ENCODE results near the gene ACTA2.

ACTA2 gene

GRCh38 chr10:88952647-88953111 lies at the start of gene ACTA2:
TSS of gene ACTA2 (minus strand) at chr10:88952773. CDS start at chr10:88948930, 3,843 bp downstream.
- H3K4me3 ChIP-seq (ENCODE audit: low read length), result no peak within 1 kb of the TSS
- TF ChIP-seq ZNF274 (IDR thresholded peaks at IDR 0.05; ENCODE audit: low read depth, low read length), result no peak

GRCh38 chr10:89001729-89002072 lies 49.1 kb upstream of the ACTA2 start:
- TF ChIP-seq ZNF274 (IDR thresholded peaks at IDR 0.05; ENCODE audit: low read depth, low read length), result no peak
- no peak overlapping the region for H3K4me3 ChIP-seq (ENCODE audit: low read length)

GRCh38 chr10:89001024-89001728 lies 48.6 kb upstream of the ACTA2 start:
- no peak overlapping the region for H3K4me3 ChIP-seq (ENCODE audit: low read length)
- no peak for TF ChIP-seq ZNF274 (IDR thresholded peaks at IDR 0.05; ENCODE audit: low read depth, low read length)

GRCh38 chr10:88999625-89000024 lies 47.1 kb upstream of the ACTA2 start:
- no peak for TF ChIP-seq ZNF274 (IDR thresholded peaks at IDR 0.05; ENCODE audit: low read depth, low read length)
- H3K4me3 ChIP-seq (ENCODE audit: low read length), result no peak overlapping the region

- no peak for TF ChIP-seq ZNF274 (IDR thresholded peaks at IDR 0.05; ENCODE audit: low read depth, low read length)
- peak overlapping the region; percentile 28; the same call in 1 of the 2 replicates for H3K4me3 ChIP-seq (ENCODE audit: low read length)
Observed at GRCh38 chr10:88996927-88997326, 44.4 kb upstream of the ACTA2 start.

- no peak for TF ChIP-seq ZNF274 (IDR thresholded peaks at IDR 0.05; ENCODE audit: low read depth, low read length)
- H3K4me3 ChIP-seq (ENCODE audit: low read length), result no peak overlapping the region; the same call in 1 of the 2 replicates
Observed at GRCh38 chr10:88995156-88995876, 42.7 kb upstream of the ACTA2 start.

GRCh38 chr10:88994019-88994418 lies 41.4 kb upstream of the ACTA2 start:
- TF ChIP-seq ZNF274 (IDR thresholded peaks at IDR 0.05; ENCODE audit: low read depth, low read length), result no peak
- peak overlapping the region; percentile 31; the same call in 1 of the 2 replicates for H3K4me3 ChIP-seq (ENCODE audit: low read length)

GRCh38 chr10:88992921-88993524 lies 40.5 kb upstream of the ACTA2 start:
- TF ChIP-seq ZNF274 (IDR thresholded peaks at IDR 0.05; ENCODE audit: low read depth, low read length), result no peak
- peak overlapping the region; percentile 89 for H3K4me3 ChIP-seq (ENCODE audit: low read length)

GRCh38 chr10:88991899-88992320 lies 39.3 kb upstream of the ACTA2 start:
- no peak for TF ChIP-seq ZNF274 (IDR thresholded peaks at IDR 0.05; ENCODE audit: low read depth, low read length)
- peak overlapping the region; percentile 89 for H3K4me3 ChIP-seq (ENCODE audit: low read length)

GRCh38 chr10:88991161-88991898 lies 38.8 kb upstream of the ACTA2 start:
- peak overlapping the region; percentile 89 for H3K4me3 ChIP-seq (ENCODE audit: low read length)
- no peak for TF ChIP-seq ZNF274 (IDR thresholded peaks at IDR 0.05; ENCODE audit: low read depth, low read length)

GRCh38 chr10:88990384-88991160 lies 38.0 kb upstream of the ACTA2 start, which contains the start of gene FAS:
TSS of gene FAS (plus strand) at chr10:88990798. CDS start at chr10:88990877, 79 bp downstream.
- no peak for TF ChIP-seq ZNF274 (IDR thresholded peaks at IDR 0.05; ENCODE audit: low read depth, low read length)
- H3K4me3 ChIP-seq (ENCODE audit: low read length), result peak within 1 kb of the TSS; percentile 89

GRCh38 chr10:88989824-88990383 lies 37.3 kb upstream of the ACTA2 start:
- TF ChIP-seq ZNF274 (IDR thresholded peaks at IDR 0.05; ENCODE audit: low read depth, low read length), result no peak
- peak overlapping the region; percentile 89 for H3K4me3 ChIP-seq (ENCODE audit: low read length)

- H3K4me3 ChIP-seq (ENCODE audit: low read length), result peak overlapping the region; percentile 89
Observed at GRCh38 chr10:88989423-88989822, 36.9 kb upstream of the ACTA2 start.

More at GRCh38 chr10:88989423-88989822, 36.9 kb upstream of the ACTA2 start:
- TF ChIP-seq ZNF274 (IDR thresholded peaks at IDR 0.05; ENCODE audit: low read depth, low read length), result no peak

All from GM08714 (cell line).